SK-N-SH (cell line): ENCODE measurements around the gene SSC4D. TPM values are rescaled to one million over a fixed set of nuclear protein-coding genes. Genes with fewer than 3 reads are reported as not detected.
"Not testable (repeated sequence)": the region's sequence is repeated elsewhere in the genome, so short reads cannot be mapped to it uniquely, and the experiment has no call there.

ENCODE experiments used
- CTCF ChIA-PET: fragments of 300-600, 350-600 bp; formaldehyde crosslinking; extraction: SDS; loops from one replicate; lab custom pipeline; 2021; lab: Yijun Ruan, JAX
- POLR2A ChIA-PET: fragments of 350-600 bp; sonication (Branson Sonifier 250); formaldehyde crosslinking; extraction: SDS; loops from one replicate; lab custom pipeline; 2020; ENCODE audit warnings: antibody characterized with exemption, inconsistent platforms; lab: Yijun Ruan, JAX
- DNase-seq: peaks from one replicate; pipeline ENCODE4 v3.0.0; 2012
- H2AFZ ChIP-seq: fragments of 200-600 bp; sonication (generic); 2 replicates; pipeline ENCODE4 v1.8.1; 2016; ENCODE audit warnings: antibody characterized with exemption, mild to moderate bottlenecking, low read depth
- H3F3A ChIP-seq: fragments of 200-600 bp; sonication (generic); replicated peaks from 2 replicates; pipeline ENCODE3; 2016; ENCODE audit warnings: antibody characterized with exemption, mild to moderate bottlenecking; ENCODE audit not compliant: insufficient read depth
- H3K27ac ChIP-seq, 2 experiments: fragments of 200-500 bp in 1 of 2; fragments of 200-600 bp in 1 of 2; sonication (Bioruptor generic) in 1 of 2; sonication (generic), shearing (Covaris generic) in 1 of 2; 2 replicates each; pipeline versions ENCODE4 v1.5.1 to v1.6.1; 2014 to 2016; ENCODE audit warnings: low read depth in 2 of 2, inconsistent platforms in 1 of 2, low read length in 1 of 2, mild to moderate bottlenecking in 1 of 2, mixed read lengths in 1 of 2
- H3K27me3 ChIP-seq: fragments of 200-600 bp; sonication (generic), shearing (Covaris generic); 2 replicates; pipeline ENCODE4 v1.6.1; 2016; ENCODE audit warnings: mixed run types; ENCODE audit not compliant: insufficient read depth
- H3K36me3 ChIP-seq, 2 experiments: fragments of 200-500 bp in 1 of 2; fragments of 200-600 bp in 1 of 2; sonication (Bioruptor generic) in 1 of 2; sonication (generic) in 1 of 2; replicated peaks in 1 of 2; 2 replicates each; pipeline versions ENCODE3 to v1.5.1; 2014 to 2016; ENCODE audit warnings: low read length in 1 of 2, mild to moderate bottlenecking in 1 of 2; ENCODE audit not compliant: insufficient read depth in 2 of 2, control insufficient read depth in 1 of 2
- H3K4me1 ChIP-seq, 2 experiments: fragments of 200-500 bp in 1 of 2; fragments of 200-600 bp in 1 of 2; sonication (Bioruptor generic) in 1 of 2; sonication (generic), shearing (Covaris generic) in 1 of 2; 2 replicates each; pipeline versions ENCODE4 v1.5.1 to v1.6.1; 2014 to 2016; ENCODE audit warnings: low read depth in 1 of 2, low read length in 1 of 2, mixed run types in 1 of 2; ENCODE audit not compliant: insufficient read depth in 2 of 2, control insufficient read depth in 1 of 2
- H3K4me2 ChIP-seq: fragments of 200-600 bp; sonication (generic), shearing (Covaris generic); 2 replicates; pipeline ENCODE4 v1.6.1; 2017; ENCODE audit warnings: mixed run types
- H3K4me3 ChIP-seq, 2 experiments: fragments of 200-500 bp in 1 of 2; fragments of 200-600 bp in 1 of 2; sonication (Bioruptor generic) in 1 of 2; sonication (generic), shearing (Covaris generic) in 1 of 2; 2 replicates each; pipeline versions ENCODE4 v1.5.1 to v1.8.1; 2014 to 2016; ENCODE audit warnings: low read depth in 2 of 2, inconsistent platforms in 1 of 2, low read length in 1 of 2, mild to moderate bottlenecking in 1 of 2, mixed read lengths in 1 of 2, moderate library complexity in 1 of 2
- H3K79me2 ChIP-seq: fragments of 200-600 bp; sonication (generic); 2 replicates; pipeline ENCODE4 v1.8.1; 2017; ENCODE audit warnings: mild to moderate bottlenecking; ENCODE audit not compliant: insufficient read depth
- H3K9ac ChIP-seq: fragments of 200-600 bp; sonication (generic); 2 replicates; pipeline ENCODE4 v1.6.1; 2017; ENCODE audit warnings: mixed run types
- H3K9me2 ChIP-seq: fragments of 200-600 bp; sonication (generic); 2 replicates; pipeline ENCODE4 v1.6.1; 2017; ENCODE audit warnings: mixed run types
- H3K9me3 ChIP-seq: fragments of 200-600 bp; sonication (generic); 2 replicates; pipeline ENCODE4 v1.6.1; 2017; ENCODE audit warnings: mixed run types, mild to moderate bottlenecking, moderate library complexity
- H4K20me1 ChIP-seq: fragments of 200-600 bp; sonication (generic); 2 replicates; pipeline ENCODE4 v1.6.1; 2017; ENCODE audit warnings: mild to moderate bottlenecking, mixed run types; ENCODE audit not compliant: insufficient read depth
- CHD2 ChIP-seq: fragments of 150-350 bp; IDR thresholded peaks from 2 replicates; pipeline ENCODE4 v1.6.1; 2018; ENCODE audit warnings: low read length; ENCODE audit not compliant: partially characterized antibody
- CTCF ChIP-seq: fragments of 200-600 bp; sonication (generic); IDR thresholded peaks from 2 replicates; pipeline ENCODE4 v1.6.1; 2017; ENCODE audit warnings: antibody characterized with exemption, mild to moderate bottlenecking, moderate library complexity
- ELF1 ChIP-seq: IDR thresholded peaks from 2 replicates; pipeline ENCODE4 v1.4.0; 2012
- EZH2phosphoT487 ChIP-seq: fragments of 200-600 bp; sonication (generic); IDR thresholded peaks from 2 replicates; pipeline ENCODE4 v1.6.1; 2017; ENCODE audit warnings: low read depth, mixed run types, mild to moderate bottlenecking, antibody characterized with exemption, moderate library complexity, borderline replicate concordance
- FOSL2 ChIP-seq: IDR thresholded peaks from 2 replicates; pipeline ENCODE4 v1.4.0; 2012; ENCODE audit warnings: low read depth, mild to moderate bottlenecking, moderate library complexity, borderline replicate concordance
- FOXJ3 ChIP-seq: sonication (generic); formaldehyde crosslinking; IDR thresholded peaks from 2 replicates; pipeline ENCODE4 v1.5.1; 2020; ENCODE audit warnings: mild to moderate bottlenecking, missing genetic modification reagents
- IRF3 ChIP-seq: fragments of 150-350 bp; IDR thresholded peaks from 2 replicates; pipeline ENCODE4 v1.6.1; 2016; ENCODE audit warnings: mild to moderate bottlenecking, low read depth, low read length
- MAX ChIP-seq: IDR thresholded peaks from 2 replicates; pipeline ENCODE4 v1.4.0; 2012; ENCODE audit warnings: low read depth
- NRF1 ChIP-seq: IDR thresholded peaks from 2 replicates; pipeline ENCODE4 v1.6.1; 2012; ENCODE audit warnings: low read depth, mild to moderate bottlenecking, low read length
- RAD21 ChIP-seq: IDR thresholded peaks from 2 replicates; pipeline ENCODE4 v1.6.1; 2012; ENCODE audit warnings: mild to moderate bottlenecking, low read length
- RCOR1 ChIP-seq: fragments of 150-350 bp; IDR thresholded peaks from 2 replicates; pipeline ENCODE4 v1.6.1; 2017; ENCODE audit warnings: antibody characterized with exemption, low read length
- RFX5 ChIP-seq: IDR thresholded peaks from 2 replicates; pipeline ENCODE4 v1.6.1; 2012; ENCODE audit warnings: mild to moderate bottlenecking, improper control_type of control experiment, low read length
- SIN3A ChIP-seq: IDR thresholded peaks from 2 replicates; pipeline ENCODE4 v1.6.1; 2012; ENCODE audit warnings: low read depth, mild to moderate bottlenecking, low read length, moderate library complexity, borderline replicate concordance
- SMC3 ChIP-seq: IDR thresholded peaks from 2 replicates; pipeline ENCODE4 v1.6.1; 2012; ENCODE audit warnings: low read depth, low read length, improper control_type of control experiment
- TAF1 ChIP-seq: IDR thresholded peaks from 2 replicates; pipeline ENCODE4 v1.6.1; 2012; ENCODE audit warnings: low read depth, mild to moderate bottlenecking, low read length, moderate library complexity, borderline replicate concordance
- TCF12 ChIP-seq: IDR thresholded peaks from 2 replicates; pipeline ENCODE4 v1.4.0; 2012
- WGBS: methylation state at CpG from one replicate; pipeline ENCODE4 v1.1.6; 2017; ENCODE audit warnings: low lambda C conversion rate; 5-methylcytosine and 5-hydroxymethylcytosine counted together
- polyA plus RNA-seq, 3 experiments: library from polyadenylated mRNA; depleted of rRNA; stranded (reverse); fragments of >200 nt; gene quantifications; 2 replicates each; pipeline ENCODE4 v1.2.3, GENCODE V29; 2012

Gene SSC4D
- polyA plus RNA-seq, 1 of the 3 experiments (the other 2 are of a cell fraction) = 2.0 TPM

- Histone ChIP-seq H3K9me2 (no peaks in the 10 kb centered on the region), H4K20me1 (no peaks in the 10 kb centered on the region), H3K27ac (no peak overlapping the region), H3K36me3 (no peaks in the 10 kb centered on the region), H3K4me3 (no peak overlapping the region), H3K9me3 (no peaks in the 10 kb centered on the region), H3K4me1 (no peaks in the 10 kb centered on the region), H3K27me3 (no peaks in the 10 kb centered on the region), H3K4me2 (no peak overlapping the region), H3F3A (peaks cover 8% of the 10 kb centered on the region), H2AFZ (no peak overlapping the region), H3K79me2 (no peaks in the 10 kb centered on the region), H3K9ac (no peak overlapping the region)
- TF ChIP-seq CHD2 (no peak), RCOR1 (no peak), IRF3 (no peak), FOSL2 (no peak), TCF12 (no peak), SMC3 (no peak), RFX5 (no peak), ELF1 (no peak), MAX (no peak), EZH2phosphoT487 (no peak)
- DNase-seq = no peak
- POLR2A ChIA-PET = no interaction called here
- CTCF ChIA-PET = interaction anchor here (1.4 kb wide), 1 partner anchor 22 kb away, joined by 3 read pairs; no protein-coding TSS in a partner anchor
- no CpG with 5 or more reads among the region's 4 CpGs for WGBS
Observed at GRCh38 chr7:76426246-76426645, 16.7 kb upstream of the SSC4D start.

- CTCF ChIA-PET, POLR2A ChIA-PET, H3K9ac ChIP-seq, H3K4me1 ChIP-seq, H3K4me3 ChIP-seq, H3K27ac ChIP-seq, H3K27me3 ChIP-seq, H3K79me2 ChIP-seq, H4K20me1 ChIP-seq, H3K36me3 ChIP-seq, H2AFZ ChIP-seq, H3K9me2 ChIP-seq, H3K9me3 ChIP-seq, H3K4me2 ChIP-seq, DNase-seq: not testable (repeated sequence)
- H3F3A ChIP-seq = peaks cover 13% of the 10 kb centered on the region
- WGBS = 97% methylated on average over 3 of the region's 4 CpGs
Observed at GRCh38 chr7:76425558-76425957, 16.1 kb upstream of the SSC4D start.

- no peak for TF ChIP-seq CTCF
- TF ChIP-seq RAD21 = no peak
- no peak for TF ChIP-seq FOXJ3 (CRISPR knock-in tag)
- no peak for TF ChIP-seq TAF1
- no peak for TF ChIP-seq RFX5
- no peak for TF ChIP-seq TCF12
- no peak for TF ChIP-seq RCOR1
- TF ChIP-seq NRF1 = no peak
- TF ChIP-seq SIN3A = no peak
- ChIA-PET POLR2A (no interaction called here), CTCF (no interaction called here)
- H3K27ac ChIP-seq = no peak overlapping the region
- H3K27me3 ChIP-seq = no peaks in the 10 kb centered on the region
- no peaks in the 10 kb centered on the region for H3K79me2 ChIP-seq
- no peaks in the 10 kb centered on the region for H3K4me1 ChIP-seq
- no peaks in the 10 kb centered on the region for H3K9me3 ChIP-seq
- H3K9ac ChIP-seq = no peak overlapping the region
- H4K20me1 ChIP-seq = no peaks in the 10 kb centered on the region
- H3K4me3 ChIP-seq = no peak overlapping the region
- H2AFZ ChIP-seq = no peak overlapping the region
- no peaks in the 10 kb centered on the region for H3K36me3 ChIP-seq
- DNase-seq = no peak
- H3K4me2 ChIP-seq = no peak overlapping the region
- no peaks in the 10 kb centered on the region for H3K9me2 ChIP-seq
- peaks cover 13% of the 10 kb centered on the region for H3F3A ChIP-seq
- 87% methylated on average over 7 of the region's 9 CpGs for WGBS
Observed at GRCh38 chr7:76425156-76425555, 15.7 kb upstream of the SSC4D start.
